ENCODE results near the gene COPS9.

Gene COPS9

GRCh38 chr2:240165661-240166060, 29.6 kb upstream of the COPS9 start:
- DNase-seq: no peak

GRCh38 chr2:240165034-240165433, 28.9 kb upstream of the COPS9 start:
- DNase-seq: no peak

- no peak for DNase-seq
Observed at GRCh38 chr2:240164586-240164985, 28.5 kb upstream of the COPS9 start.

- DNase-seq: no peak
Observed at GRCh38 chr2:240163844-240164574, 27.9 kb upstream of the COPS9 start.

- DNase-seq: no peak
Observed at GRCh38 chr2:240162939-240163714, 27.0 kb upstream of the COPS9 start.

- DNase-seq: no peak
Observed at GRCh38 chr2:240162531-240162930, 26.4 kb upstream of the COPS9 start.

GRCh38 chr2:240162032-240162431, 25.9 kb upstream of the COPS9 start:
- no peak for DNase-seq

GRCh38 chr2:240161087-240161750, 25.1 kb upstream of the COPS9 start:
- no peak for DNase-seq

- DNase-seq: no peak
Observed at GRCh38 chr2:240160291-240161086, 24.4 kb upstream of the COPS9 start.

GRCh38 chr2:240159251-240159839, 23.2 kb upstream of the COPS9 start:
- no peak for DNase-seq

- DNase-seq: no peak
Observed at GRCh38 chr2:240157147-240157470, 21.0 kb upstream of the COPS9 start.

GRCh38 chr2:240156435-240157146, 20.5 kb upstream of the COPS9 start:
- DNase-seq: no peak

- DNase-seq: no peak
Observed at GRCh38 chr2:240155745-240156390, 19.8 kb upstream of the COPS9 start.

- DNase-seq: no peak
Observed at GRCh38 chr2:240155048-240155744, 19.1 kb upstream of the COPS9 start.

- DNase-seq: no peak
Observed at GRCh38 chr2:240154606-240155005, 18.5 kb upstream of the COPS9 start.

GRCh38 chr2:240153418-240153817, 17.3 kb upstream of the COPS9 start:
- no peak for DNase-seq

- DNase-seq: no peak
Observed at GRCh38 chr2:240151477-240152031, 15.4 kb upstream of the COPS9 start.

- DNase-seq: no peak
Observed at GRCh38 chr2:240149943-240150784, 14.1 kb upstream of the COPS9 start.

GRCh38 chr2:240147911-240148587, 11.9 kb upstream of the COPS9 start:
- DNase-seq: no peak

All from GDM1 (cell line).